H54 (cell line): Measurements from ENCODE around the gene CAMTA1.

Experiments used
- DNase-seq: peaks from one replicate; pipeline ENCODE4 v3.0.0; 2011; ENCODE audit warnings: low spot score, mixed read lengths; ENCODE audit not compliant: insufficient read length
- FAIRE-seq: peaks from 3 replicates; lab custom pipeline; 2011; peaks lifted over from hg19 to GRCh38; lab: Jason Lieb, UNC
- POLR2A ChIP-seq: IDR thresholded peaks from 2 replicates; pipeline ENCODE4 v1.6.1; 2011; ENCODE audit warnings: low read depth, mild to moderate bottlenecking, low read length

The CAMTA1 gene

DNA sequence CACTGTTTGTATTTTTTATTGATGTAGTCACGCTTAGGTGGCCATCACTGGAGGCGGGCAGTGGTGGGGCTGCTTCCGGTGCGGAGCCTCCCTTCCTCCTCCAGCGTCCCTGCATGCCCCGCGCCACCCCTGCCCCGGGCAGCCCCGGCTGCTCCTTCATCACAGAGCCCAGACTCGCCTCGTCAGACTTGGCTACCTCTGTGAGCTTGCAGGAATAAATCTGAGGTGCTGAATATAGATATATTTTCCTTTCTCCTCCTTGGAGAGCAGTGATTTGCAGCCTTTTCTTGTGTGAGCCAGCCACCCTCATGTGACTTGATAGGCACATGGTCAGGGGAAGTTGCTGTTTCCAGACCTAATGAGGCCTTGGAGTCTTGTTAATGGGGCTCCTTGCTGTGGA lies 573.2 kb downstream of the CAMTA1 start:
- FAIRE-seq (no peak), DNase-seq (no peak)
- TF ChIP-seq POLR2A: no peak

DNA sequence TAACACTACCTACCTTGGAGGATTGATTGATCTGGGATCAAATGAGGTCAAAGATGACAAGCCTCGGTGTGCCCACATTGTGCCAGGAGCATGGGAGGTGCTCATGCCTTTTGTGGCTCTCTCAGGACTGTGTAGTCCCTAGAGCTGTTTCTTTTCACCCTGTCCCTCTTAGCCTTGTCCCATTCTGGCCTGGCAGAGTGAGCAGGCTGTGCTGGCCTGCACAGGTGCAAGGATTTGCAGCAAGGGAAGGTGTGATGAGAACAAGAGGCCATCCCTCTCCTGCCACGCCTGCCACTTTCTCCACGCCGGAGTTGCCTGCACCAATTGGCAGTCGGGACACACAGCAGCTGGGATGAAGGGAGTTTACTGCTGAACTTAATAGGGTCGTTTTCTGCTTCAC lies 575.3 kb downstream of the CAMTA1 start:
- DNase-seq (no peak), FAIRE-seq (no peak)
- TF ChIP-seq POLR2A: no peak

DNA sequence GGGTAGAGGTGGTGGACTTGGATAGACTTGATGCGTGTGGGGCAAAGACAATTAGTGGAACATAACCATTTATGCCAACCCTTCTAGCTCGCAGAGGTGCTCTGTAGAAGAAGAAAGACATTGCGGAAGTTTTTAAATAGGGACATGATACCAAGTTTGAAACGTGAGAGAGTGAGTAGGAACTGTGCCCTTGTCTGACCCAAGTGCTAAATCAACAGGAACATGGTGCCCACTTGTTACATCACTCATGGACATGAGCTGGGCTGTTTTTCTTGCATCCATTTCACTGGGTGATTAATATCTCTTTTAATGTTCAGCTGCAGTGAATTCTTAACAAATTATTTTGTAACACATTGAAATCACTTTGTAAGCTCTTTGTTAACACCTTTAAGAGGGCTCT lies 577.7 kb downstream of the CAMTA1 start:
- FAIRE-seq: no peak
- TF ChIP-seq POLR2A: no peak
- DNase-seq: no peak

- DNase-seq (no peak), FAIRE-seq (no peak)
- no peak for TF ChIP-seq POLR2A
These were observed 578.2 kb downstream of the CAMTA1 start for GRCh38 chr1:7363450-7363849.

DNA sequence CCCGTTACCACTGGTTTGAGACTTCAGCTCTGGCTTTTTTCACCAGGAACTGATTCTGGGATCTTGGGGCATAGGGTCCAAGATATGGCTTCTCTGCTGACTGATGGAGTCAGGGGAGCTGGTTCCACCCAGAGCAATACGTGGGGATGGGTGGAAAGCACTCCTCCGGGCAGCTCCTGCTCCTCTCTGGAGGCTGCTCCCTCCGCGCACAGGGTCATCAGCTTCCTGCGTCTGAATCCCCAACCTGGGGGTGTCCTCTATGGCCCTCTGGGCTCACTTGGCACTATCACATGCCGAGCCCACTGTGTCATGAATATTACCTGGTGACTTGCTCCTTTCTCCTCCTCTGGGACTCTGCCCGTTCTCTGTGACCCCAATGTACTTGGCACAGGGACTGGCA lies 580.5 kb downstream of the CAMTA1 start:
- no peak for TF ChIP-seq POLR2A
- FAIRE-seq: no peak

DNA sequence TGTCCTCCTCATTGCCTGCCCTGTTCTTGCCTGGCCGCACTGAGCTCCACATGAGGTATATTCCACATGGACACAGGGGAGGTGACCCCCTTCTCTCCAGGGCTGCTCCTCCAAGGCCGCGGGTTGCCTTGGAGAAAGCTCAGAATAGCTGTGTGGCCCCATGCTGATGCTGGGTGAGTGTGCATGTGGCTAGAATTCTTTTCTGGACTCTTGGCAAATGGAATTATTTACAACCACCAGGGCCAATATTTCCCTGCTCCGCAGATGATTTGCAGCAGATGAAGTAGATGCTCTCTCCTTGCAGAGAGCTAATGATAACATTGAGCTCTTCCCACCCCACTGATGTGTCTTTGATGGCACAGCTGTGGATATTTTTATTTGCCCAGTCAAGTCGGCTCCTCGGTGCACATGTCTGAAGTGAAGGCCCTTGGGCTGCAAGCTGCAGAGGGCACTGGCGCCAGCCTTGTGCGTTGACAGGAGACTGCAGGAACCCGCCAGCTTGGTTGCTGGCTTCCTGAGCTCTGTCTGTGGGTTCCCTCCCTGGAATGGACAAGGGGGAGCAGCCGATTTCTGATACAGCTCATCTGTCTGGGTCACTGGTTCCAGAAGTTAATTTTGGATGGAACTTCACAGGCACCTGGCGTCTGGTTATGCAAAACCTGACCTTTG lies 581.2 kb downstream of the CAMTA1 start:
- no peak for DNase-seq
- no peak for FAIRE-seq
- no peak for TF ChIP-seq POLR2A

More for the DNA sequence above, 580.5 kb downstream of the CAMTA1 start:
- DNase-seq: no peak

DNA sequence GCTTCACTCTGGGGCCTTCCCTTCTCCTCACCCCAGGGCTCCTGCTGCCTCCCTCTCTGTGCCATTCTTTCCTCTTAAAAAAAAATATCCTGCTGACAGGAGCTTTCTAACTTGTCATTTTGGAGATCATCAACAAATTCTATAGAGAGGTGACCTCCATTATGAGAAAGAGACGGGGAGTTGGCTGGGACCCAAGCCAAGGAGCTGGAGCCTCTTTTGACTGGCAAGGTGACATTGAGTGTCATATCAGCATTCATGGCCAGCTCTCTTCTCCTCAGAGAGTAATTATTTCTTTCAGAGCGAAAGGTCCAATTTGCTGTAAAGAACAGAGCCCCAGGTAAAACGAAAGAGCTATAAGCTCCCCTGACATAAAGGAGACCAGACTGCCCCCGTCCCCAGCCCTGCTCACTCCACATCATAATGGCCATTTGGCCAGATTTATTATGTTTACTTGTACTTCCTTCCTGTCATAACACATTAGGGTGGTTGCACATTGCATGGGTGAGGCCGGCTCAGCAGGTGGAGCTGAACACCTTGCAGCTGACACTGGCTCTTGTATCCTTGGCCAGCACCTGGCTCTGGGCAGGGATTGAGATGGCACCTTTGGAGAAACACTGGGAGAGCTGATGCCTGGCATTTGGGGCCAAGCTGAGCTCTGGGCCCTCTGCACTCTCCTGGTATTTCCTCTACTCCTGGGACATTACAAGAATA lies 581.9 kb downstream of the CAMTA1 start:
- no peak for TF ChIP-seq POLR2A
- DNase-seq: no peak
- FAIRE-seq: no peak

DNA sequence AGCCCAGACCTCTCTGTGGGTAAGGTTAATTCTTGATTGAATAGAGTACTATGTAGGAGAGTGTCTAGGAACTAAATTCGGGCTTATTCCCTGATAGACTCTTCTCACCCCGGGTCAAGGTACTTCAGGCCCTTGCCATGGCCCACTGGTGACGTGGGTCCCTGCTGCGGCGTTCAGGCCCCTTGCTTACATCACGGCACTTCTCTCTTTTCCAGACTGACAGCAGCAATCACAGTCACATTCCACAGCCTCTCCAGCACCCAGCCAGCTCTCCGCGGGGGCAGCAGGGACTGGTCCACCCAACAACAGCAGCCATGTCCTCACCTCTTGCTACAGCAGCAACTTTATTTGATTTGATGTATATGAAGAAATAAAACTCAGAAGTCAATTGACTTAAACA lies 584.6 kb downstream of the CAMTA1 start:
- FAIRE-seq (no peak), DNase-seq (no peak)
- TF ChIP-seq POLR2A: no peak

DNA sequence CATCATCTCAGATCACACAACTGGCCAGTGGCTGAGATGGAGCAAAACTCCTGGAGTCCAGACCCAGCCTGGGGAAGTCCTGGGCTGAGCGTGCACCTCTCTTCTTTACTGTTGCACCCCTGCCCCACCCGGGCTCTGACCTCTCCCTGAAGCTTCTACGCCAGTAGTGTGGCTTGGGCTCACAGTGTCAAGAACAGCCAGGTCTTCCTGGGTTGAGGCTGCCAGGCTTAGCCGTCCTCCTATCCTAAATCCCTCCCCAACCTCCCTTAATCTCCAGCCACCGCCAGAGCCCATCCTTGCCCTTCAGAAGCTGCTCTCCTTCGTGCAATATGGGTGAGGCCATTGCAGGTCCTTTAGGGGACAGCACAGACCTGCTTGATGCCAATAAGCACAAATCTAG lies 586.7 kb downstream of the CAMTA1 start:
- TF ChIP-seq POLR2A: no peak
- no peak for FAIRE-seq

GRCh38 chr1:7372477-7373120 lies 587.3 kb downstream of the CAMTA1 start:
- no peak for TF ChIP-seq POLR2A
- FAIRE-seq (no peak), DNase-seq (no peak)

More for the DNA sequence above, 586.7 kb downstream of the CAMTA1 start:
- DNase-seq: no peak

DNA sequence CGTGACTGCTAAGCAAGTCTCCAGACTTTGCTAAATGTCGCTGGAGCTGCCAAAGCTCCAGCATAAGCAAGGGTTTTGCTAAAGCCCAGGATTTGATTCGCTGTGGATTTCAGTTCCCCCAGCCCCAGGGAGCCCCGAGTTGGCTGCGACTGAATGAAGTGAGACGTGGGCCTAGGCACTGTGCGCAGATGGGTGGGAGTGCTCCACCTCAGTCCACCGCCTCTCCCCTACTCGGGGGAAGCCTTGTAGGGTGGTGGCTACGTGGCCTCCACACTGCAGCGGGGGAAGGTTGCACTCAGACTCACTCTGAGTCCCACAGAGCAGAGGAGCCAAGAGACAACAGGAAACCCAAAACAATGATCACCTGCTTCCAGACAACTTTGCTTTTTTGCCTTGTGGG lies 588.0 kb downstream of the CAMTA1 start:
- DNase-seq: no peak
- no peak for TF ChIP-seq POLR2A
- no peak for FAIRE-seq

DNA sequence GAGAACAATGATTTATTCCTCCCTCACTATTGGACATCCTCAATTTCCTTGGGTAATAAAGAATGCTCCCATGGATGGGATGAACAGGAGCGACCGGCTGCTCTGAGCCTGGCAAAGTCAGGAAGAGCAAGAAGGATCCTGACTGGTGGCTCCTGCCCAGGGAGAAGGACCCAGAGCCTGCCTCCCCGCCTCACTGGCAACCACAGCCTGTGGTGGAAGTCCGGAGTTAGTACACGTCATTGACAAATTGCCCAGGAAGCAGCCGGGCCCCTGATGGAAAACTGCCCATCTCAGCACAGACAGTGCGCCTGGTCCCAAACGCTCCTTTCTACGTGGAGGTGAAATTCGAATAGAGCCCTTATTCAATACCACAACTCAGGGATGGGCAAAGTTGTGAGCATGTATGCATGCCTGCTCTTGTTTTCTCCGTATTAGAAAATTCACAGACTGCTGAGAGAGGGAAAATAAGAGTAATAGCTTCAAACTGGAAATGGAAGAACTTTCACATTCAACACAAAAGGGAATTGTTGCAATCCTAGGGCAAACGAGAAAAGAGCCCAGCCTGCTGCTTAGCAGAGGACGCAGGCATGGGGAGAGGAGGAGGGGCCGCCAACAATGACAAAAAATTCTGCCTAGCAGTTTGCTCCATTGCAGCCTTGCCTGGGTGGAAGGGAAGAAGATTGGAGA lies 588.8 kb downstream of the CAMTA1 start:
- FAIRE-seq (no peak), DNase-seq (no peak)
- TF ChIP-seq POLR2A: no peak

DNA sequence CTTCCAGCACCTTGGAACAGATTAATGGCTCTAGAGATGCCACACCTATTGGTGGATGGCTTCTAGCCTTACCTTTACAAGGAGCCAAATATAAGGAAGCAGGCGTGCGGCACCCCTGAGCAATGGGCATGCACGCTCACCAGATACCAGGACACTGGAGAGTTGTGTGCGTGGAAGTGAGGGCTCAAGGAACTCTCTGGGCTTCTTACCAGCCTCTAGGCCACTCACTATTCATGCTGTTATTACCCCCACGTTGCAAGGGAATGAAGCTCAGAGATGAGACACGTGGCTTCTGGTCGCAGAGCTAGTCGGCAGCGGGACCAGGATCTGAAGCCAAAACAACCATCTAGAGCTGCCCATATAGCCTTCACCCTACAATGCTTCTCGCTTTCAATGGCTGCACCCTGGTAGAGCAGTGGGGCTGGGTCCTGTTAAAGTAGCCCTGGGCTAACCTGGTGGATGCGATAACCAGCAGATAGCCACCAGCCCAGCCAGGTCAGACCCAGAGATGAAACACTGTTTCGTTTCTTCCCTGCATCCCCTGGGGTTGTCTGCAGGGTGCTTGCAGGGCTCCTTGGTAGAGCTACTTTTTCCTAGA lies 589.4 kb downstream of the CAMTA1 start:
- FAIRE-seq (no peak), DNase-seq (no peak)
- TF ChIP-seq POLR2A: no peak
